NAMALWA (cell line): Measurements from ENCODE around the gene TSHZ2.

ENCODE experiments used
- DNase-seq: peaks from one replicate; pipeline ENCODE4 v3.0.0-alpha.2; 2015; ENCODE audit warnings: low spot score

The TSHZ2 gene

DNA sequence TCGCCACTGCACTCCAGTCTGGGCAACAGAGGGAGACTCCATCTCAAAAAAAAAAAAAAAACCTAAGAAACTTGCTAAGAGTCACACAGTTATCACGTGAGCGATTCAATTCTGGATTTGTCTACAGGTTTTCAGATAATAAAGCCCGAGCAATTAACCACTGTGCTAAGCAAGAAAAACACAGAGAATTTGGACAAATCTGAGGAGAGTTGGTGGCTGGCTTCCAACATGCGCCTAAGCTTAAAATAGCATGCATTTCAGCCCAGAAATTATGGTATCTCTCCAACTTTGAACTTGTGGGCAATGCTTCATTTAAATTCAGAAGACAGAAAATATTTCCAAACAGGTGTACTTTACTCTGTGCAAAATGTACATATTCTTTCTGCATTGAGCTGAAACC lies 232.9 kb downstream of the TSHZ2 start:
- DNase-seq = no peak

DNA sequence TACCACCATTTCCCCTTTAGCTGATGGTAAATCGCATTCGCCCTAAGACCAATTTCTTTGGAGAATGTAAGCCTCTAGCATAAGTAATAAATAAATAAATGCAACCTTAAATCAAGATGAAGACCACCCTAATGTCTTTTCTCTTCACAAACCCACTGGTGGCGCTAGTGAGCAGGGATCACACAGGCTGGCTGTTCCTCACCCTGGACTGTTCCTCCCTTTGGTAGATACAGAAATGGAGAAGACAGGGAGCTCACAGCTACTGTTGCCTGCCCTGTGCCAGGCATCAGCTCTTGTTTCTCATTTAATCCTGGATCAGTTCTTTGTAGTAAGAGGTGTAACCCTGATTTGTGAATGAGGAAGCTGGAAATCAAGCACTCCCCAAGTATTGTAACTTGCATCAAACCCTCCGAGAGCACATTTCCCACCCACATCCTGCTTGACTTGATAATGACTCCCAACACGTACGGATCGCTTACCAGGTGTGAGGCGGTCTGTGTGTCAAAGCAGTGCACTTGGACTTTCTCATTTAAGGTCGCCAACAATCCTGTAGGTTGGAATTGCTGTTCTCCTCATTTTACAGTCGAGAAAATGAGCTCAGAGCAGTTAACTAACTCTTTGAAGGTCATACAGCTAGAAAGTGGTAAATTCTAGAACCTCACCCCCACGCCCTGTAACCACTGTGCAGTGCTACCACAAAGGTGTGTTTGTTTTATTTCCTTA lies 236.1 kb downstream of the TSHZ2 start:
- peak; percentile 40 for DNase-seq

DNA sequence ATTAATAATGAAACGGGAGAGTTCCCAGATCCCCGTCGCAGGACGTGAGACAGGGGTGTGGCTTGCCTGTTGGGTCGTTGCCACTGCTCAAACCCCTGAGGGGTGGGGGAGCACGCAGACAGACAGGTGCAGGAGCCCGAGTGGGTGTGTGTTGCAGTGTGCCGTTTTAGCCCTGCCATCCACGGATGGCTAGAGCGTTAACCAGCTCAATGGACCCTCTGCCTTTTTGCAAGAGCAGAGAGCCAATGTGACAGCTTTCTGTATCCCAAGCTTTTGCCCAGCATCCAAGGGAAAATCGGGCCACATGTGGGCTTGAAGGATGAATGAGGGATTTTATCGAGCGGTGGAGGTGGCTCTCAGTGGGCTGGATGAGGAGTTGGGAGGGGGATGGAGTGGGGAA lies 237.9 kb downstream of the TSHZ2 start:
- no peak for DNase-seq

DNA sequence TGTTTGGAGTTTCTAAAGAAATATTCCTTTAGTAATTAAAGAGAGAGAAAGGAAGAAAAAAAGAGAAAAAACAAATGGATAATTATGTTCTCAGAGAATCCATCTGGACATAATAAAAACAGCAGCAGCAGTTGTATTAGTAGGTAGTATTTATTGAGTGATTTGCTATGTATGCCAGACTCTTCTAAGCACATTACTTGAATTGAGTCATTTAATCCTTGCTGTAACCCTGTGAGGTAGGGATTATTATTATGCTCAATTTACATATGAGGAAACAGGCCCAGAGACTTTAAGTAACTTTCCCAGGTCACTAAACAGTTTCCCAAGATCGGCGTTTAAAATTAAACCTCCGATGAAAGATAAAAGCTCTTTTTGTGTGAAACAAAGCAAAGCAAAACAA lies 238.8 kb downstream of the TSHZ2 start:
- DNase-seq = no peak

DNA sequence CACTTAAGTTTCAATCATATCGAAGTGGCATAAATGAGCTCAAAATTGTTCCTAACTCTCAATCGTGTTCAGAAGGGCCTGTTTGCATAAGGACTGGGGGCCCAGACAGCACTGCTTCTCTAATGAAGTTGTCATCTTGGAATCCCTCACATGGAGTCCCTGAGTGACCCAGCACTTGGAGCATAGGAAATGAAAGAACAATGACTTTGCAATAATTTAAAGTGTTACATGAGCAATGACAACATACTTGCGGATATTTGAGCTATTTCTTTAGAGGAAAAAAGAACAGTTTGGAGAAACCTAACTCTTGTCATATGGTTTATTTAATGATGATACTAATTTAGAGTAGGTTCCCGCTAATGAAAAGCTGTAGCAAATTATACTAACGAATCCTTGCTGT lies 239.9 kb downstream of the TSHZ2 start:
- no peak for DNase-seq

DNA sequence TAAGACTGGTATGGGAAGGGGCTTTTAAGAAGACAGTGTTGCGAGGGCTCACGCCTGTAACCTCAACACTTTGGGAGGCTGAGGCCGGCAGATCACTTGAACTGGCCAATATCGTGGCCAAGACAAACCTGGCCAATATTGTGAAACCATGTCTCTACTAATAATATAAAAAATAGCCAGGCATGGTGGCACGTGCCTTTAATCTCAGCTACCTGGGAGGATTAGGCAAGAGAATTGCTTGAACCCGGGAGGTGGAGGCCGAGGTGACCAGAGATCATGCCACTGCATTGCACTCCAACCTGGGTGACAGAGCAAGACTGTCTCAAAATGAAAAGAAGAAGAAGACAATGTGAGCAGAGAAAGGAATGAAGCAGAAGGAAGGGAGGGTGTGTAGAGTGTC lies 242.2 kb downstream of the TSHZ2 start:
- no peak for DNase-seq

DNA sequence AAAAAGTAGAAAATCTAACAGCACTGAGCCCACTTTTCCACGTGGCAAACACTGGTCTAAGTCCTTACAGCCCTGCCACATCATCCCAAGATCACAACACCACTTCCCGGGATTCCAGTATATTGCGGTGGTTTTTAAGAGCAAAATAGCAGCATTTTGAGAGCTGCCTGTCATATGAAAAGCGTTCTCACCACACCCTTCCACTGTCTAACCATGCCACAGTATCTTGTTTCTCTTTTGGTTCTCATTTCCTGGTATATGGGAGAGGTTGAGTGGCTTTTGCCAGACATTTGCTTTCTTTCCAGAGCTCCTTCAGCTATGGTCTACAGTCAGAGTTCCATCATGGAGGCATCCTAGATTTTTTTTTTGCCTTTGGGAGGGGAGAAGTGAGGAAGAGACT lies 243.0 kb downstream of the TSHZ2 start:
- DNase-seq = no peak

DNA sequence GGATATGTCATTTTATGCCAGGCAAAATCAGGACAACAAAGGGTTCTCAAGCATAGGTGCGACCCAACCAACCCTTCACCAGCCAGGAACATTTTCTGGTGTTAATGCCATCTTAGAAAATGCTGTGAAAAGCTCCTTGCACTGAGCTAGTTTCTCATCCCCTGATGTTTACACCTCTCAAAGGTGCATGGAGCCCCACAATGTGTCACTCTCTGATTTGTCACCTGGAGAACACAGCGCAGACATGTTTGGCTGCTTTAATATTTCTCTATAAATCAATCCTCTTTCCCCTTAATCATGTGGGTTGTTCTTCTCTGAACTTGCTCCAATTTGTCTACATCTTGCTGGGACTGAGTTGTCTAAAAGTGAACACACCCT lies 244.3 kb downstream of the TSHZ2 start:
- no peak for DNase-seq

DNA sequence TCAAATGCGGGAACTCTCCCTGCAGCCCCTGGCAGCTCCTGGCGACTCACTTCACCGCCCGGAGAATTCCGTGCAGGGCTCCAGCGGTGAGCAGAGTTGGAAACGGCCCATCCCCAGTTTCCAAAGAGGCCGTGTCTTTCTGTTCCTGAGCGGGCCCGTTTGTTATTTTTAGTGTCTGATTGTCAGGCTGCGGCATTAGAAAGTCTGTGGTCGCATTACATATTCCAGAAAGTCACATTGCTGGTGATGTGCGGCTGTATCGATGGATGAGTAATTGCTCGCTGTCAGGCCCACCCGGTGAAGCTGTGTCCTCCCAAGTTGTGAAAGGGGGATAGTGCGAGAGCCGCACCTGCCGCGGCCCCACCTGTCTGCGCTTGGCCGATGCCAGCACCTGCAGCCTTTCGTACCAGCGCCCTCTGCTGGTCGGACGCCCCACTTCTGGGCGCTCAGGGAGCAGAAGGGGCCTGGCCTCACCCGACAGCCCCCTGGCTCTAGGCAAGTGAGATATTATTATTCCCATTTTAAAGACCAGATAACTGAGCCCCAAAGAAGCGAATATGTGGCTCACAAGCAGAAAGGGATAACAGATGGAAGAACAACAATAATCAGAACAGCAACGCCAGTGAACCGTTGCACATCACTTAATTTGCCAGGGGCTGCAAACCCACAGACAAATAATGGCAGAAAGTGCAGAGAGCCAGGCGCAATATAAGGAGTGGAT lies 244.9 kb downstream of the TSHZ2 start:
- peak; percentile 63 for DNase-seq

DNA sequence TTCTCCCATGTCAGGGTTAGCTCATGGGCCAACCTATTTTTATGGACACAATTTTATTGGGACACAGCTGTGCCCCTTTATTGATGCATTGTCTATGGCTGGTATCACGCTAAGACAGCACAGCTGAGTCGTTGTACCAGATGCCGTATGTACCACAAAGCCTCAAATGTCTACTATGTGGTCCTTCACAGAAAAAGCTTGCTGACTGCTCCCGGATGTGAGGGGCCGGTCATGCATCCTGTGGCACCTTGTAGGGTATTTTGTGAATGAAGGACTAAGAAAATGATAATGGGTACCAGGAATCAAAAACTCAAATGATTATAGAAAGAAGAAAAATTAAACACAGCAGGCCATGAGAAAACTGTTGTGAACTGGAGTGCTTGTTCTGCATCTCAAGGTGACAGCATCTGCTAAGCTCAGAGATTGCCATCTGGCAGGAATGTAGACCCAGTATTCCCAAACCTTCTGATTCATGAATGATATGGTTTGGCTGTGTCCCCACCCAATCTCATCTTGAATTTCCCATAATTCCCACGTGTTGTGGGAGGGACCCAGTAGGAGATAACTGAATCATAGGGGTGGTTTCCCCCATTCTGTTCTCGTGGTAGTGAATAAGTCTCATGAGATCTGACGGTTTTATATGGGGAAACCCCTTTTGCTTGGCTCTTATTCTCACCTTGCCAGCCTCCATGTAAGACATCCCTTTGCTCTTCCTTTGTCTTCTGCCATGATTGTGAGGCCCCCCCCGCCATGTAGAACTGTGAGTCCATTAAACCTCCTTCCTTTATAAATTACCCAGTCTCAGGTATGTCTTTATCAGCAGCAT lies 248.5 kb downstream of the TSHZ2 start:
- no peak for DNase-seq

DNA sequence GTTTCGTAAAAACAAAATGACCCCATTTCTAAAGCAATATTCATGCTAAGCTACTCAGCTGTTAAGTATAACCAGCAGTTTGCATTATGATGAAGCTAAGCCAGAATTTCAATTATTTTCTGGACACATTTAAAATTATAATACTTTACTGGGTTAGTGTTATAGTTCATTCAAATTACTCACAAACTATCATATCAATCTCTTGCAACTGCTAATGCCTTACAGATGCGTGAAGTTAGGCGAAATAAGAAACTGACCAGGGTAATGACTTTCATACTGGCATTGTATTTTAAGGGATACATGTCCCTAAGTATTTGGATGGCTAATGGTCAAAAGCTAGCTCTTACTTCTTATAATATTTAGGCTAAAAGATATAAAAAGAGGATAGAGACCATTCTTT lies 249.6 kb downstream of the TSHZ2 start:
- no peak for DNase-seq

DNA sequence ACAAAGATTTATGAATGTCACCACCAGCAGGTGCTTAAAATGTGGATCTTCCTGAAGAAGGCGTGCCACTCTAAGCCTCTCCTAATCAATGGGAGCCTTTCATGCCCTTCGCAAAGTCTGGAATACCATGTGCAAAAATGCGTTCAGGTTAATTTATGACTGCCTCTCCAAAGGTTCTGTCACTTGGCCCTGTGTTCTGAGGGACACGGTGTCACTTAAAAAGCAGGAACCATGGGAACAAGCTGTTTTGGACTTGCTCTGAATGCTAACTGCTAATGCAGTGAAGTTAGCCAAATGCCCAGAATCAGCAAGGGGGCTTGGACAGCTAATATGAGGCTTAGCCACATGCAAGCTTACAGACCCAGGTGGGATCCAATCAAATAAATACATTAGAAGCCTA lies 250.3 kb downstream of the TSHZ2 start:
- DNase-seq = no peak

DNA sequence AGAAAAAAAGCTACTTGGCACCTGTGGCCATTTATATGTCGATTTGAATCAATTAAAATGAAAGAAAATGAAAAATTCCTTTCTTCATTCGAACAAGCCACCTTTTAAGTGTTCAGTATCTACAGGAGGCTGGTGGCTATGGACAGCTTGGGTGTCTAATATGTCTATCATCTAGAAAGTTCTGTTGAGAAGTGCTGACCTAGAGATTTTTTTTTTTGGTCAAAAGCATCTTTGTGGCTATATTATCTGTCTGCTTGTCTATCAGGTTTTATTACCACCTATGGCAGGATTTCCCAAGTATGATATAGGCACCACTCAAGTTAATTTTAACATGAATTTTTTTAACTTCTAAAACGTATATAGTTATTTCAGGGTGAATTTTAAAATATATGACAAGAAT lies 250.8 kb downstream of the TSHZ2 start:
- DNase-seq = no peak

DNA sequence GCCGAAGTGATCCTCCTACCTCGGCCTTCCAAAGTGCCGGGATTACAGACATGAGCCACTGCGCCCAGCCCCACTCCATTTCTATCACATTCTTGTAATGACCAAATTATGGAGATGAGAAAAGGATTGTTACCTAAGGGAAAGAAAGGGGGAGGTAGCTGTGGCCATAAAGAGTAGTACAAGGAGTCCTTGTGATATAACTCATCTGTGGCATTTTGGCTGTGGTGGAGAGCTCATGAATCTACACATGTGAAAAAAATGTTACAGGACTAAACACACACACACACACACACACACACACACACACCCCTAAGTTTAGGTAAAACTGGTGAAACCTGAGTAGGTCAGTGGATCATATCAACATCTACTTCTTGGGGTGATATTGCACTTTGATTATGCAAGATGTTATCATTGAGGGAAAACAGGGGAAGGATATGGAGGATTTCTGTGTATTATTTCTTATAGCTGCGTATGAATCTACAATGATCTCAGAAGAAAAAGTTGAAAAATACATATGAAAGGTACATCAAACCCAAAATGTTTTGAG lies 251.5 kb downstream of the TSHZ2 start:
- no peak for DNase-seq

DNA sequence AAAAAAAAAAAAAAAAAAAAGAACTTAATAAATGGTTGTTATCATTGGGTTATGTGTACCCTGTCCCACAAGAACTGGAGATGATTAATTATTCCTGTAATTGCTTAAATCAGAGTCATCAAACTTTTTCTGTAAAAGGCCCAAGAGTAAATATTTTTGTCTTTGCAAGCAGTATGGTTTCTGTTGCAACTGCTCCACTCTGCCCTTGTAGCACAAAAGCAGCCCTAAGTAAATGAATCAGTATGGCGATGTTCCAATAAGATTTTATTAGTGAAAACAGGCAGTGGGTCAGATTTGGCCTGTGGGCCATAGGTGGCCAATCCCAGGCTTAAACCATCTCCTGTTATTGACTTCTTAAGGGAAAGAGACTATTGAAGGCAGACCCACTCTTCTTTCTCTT lies 252.7 kb downstream of the TSHZ2 start:
- DNase-seq = no peak

DNA sequence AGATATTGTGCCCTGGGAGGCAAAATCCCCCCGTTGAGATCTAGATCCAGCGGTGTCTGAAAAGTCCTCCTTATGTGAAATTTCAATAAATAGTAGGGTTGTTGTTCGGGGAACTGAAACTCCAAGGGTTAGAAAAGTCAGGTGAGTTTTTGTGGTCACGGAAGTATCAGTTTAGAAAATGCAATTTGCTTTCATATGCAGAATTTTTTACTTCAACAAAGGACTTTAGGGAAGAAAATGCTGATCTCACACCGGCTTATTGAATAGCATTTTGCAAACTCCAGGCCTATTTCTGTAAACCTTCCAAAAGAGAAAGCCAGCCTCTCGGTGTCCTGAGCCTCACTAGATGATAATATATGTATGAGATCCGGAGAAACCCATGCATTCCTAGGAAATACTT lies 254.7 kb downstream of the TSHZ2 start:
- DNase-seq = no peak

DNA sequence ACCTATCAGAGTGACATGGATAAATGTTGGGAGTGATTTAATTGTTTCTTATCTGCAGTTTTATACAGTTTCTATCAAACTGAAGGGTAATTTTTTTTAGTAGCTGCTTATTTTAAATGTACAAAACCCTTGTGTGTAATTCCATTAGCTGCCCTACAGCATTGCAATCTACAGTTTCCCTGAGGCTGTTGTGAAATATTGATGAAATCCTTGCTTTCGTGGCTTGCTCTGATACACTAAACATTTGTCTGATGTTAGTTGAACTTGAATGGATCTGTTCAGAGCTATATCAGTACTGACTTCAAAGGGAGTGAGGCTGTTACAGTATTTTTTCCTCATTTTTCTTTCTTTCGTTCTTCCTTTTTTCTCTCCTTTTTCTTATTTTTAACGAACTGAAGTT lies 255.4 kb downstream of the TSHZ2 start:
- no peak for DNase-seq

DNA sequence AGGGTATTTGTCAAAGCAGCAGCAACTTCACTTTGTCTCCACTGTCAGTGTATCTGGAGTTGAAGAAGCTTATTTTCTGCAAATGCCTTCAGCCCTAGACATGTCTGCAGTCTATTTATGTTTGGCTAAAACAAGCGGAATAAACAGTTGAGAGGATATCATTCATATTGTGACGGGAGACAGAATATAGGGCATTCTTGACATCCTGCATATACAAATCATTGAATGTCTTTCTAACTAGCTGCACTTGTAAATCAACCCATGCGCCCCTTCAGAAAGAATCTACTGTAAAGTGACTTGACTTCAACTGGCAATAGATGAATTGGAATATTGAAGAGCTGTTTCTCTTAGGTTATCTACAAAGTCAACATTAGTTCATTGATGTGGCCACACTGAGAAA lies 258.9 kb downstream of the TSHZ2 start:
- no peak for DNase-seq

DNA sequence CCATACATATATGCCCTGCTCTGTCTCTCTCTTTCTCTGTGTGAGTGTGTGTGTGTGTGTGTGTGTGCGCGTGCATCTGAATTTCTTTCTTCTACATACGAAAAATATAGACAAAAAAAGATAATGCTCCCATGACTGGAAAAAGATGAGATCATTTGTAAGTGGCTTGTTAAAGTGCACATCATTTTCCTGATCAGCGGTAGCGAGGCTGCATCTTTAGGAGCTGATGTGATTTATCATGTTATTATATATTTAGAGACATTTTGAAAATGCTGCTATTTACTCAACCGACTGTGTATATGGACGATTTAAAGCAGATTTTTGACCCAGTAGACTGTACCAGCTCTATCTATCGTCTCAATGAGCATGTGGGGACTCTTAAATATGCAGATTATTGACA lies 265.3 kb downstream of the TSHZ2 start:
- DNase-seq = no peak

DNA sequence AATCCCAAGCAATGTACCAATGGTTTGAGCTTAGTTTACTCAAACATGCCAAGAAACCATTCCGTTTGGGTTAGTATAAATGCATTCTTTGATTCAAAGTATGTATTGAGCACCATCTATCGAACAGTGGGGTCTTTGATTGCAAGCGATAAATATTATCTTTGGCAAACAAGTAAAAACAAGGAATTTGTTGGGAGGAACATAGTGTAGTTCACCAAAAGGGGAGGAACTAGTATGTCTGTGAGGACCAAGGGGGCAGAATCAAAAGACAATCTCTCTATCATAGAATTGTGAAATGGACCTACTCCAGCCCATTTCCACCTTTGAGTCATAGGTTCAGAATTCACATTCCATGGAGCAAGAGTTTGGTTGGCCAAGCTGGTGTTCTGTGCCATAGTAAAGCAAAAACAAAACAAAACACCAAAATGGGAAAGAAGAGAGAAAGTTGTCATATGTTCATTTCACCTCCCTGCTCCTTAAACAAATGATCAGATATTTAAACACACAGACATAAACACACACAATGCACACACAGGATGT lies 266.0 kb downstream of the TSHZ2 start:
- DNase-seq = no peak

DNA sequence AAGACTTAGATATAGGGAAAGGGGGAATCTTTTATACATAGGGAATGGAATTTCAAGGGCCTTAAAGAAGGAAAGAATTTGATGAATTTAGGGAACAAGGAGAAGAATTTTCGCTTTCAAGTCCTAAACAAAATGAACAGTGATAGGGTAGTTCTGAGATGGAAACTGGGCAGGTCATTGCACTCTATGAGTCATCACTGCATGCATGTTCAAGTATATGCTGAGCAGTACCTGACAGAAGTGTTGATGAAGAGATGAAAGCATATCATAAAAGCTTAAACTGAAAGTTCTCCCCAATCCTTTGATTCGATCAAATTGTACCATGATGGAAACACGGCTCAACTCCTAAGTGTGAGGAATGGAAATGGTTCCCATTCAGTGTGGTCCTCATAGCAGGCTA lies 271.0 kb downstream of the TSHZ2 start:
- no peak for DNase-seq

DNA sequence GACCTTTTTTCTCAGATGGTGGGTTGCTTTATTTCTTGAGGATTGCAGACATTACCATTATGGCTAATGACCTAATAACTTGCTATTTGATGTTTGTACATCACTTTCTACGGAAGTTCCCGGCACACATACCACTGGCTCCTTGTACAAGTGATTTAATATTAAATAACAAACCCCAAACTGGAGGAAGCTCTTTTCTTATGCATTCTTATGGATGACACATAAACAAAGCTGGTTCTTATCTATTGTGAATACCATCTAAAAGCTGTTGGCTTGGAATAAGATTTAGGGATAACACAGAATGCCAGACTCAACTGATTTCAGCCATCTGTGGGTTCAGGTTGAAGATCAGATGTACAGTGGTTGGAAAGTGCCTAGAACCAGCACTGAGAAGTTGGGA lies 272.6 kb downstream of the TSHZ2 start:
- no peak for DNase-seq

DNA sequence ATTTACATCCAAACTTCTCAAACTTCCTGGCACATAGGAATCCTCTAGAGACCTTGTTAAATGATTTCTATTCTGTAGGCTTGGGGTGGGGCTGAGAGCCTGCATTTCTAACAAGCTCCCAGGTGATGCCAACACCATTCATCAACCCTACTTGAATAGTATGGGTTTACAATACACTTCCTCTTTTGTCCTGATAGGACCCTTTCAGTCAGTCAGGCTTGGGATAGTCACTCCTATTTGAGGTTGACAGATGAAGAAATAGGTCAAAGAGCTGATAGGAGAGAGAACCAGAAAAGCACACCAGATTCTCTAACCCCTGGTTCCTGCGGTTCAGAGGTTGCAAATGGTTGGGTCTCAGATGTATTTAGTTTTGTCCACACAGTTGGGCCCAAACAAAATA lies 273.4 kb downstream of the TSHZ2 start:
- DNase-seq = no peak
